Endothelial cell of umbilical vein (primary cell): Measurements from ENCODE around the gene SART1. TPM values are rescaled to one million over a fixed set of nuclear protein-coding genes. Genes with fewer than 3 reads are reported as not detected.
A peak's percentile ranks its signal among the peaks of the same experiment; 100 is the strongest.

Source experiments
- BruUV-seq: library from RNA; stranded (reverse); fragments of 400-500 nt; replicated peaks from 2 replicates; lab custom pipeline; 2021; lab: Mats Ljungman, UMichigan
- CTCF ChIA-PET: fragments of 300-600, 350-600 bp; sonication (Branson Sonifier 250); formaldehyde crosslinking; loops from one replicate; lab custom pipeline; 2021; ENCODE audit warnings: antibody characterized with exemption, inconsistent platforms; lab: Charles Lee
- POLR2A ChIA-PET: fragments of 300-600, 350-600 bp; sonication (Branson Sonifier 250); formaldehyde crosslinking; loops from one replicate; lab custom pipeline; 2021; ENCODE audit warnings: antibody characterized with exemption, inconsistent platforms; lab: Charles Lee
- DNase-seq: peaks from one replicate; pipeline ENCODE4 v3.0.0-alpha.2; 2011; ENCODE audit warnings: low read depth, low spot score
- FAIRE-seq: peaks from 2 replicates; lab custom pipeline; 2011; peaks lifted over from hg19 to GRCh38; lab: Jason Lieb, UNC
- H2AFZ ChIP-seq: 2 replicates; pipeline ENCODE4 v1.6.0; 2012; ENCODE audit warnings: low read depth, low read length, control low read depth, inconsistent platforms
- H3K27ac ChIP-seq: 2 replicates; pipeline ENCODE4 v1.5.1; 2011; ENCODE audit warnings: low read depth, mild to moderate bottlenecking, control low read depth, low read length, moderate library complexity; ENCODE audit not compliant: insufficient read depth
- H3K27me3 ChIP-seq, 2 experiments: 2 replicates each; pipeline versions ENCODE4 v1.6.0 to v1.6.1; 2011; ENCODE audit warnings: low read length in 2 of 2, mixed read lengths in 1 of 2; ENCODE audit not compliant: control insufficient read depth in 2 of 2, insufficient read depth in 2 of 2
- H3K36me3 ChIP-seq, 2 experiments: 2 replicates in 1 of 2; 3 replicates in 1 of 2; pipeline ENCODE4 v1.5.1; 2011; ENCODE audit warnings: low read length in 2 of 2, mild to moderate bottlenecking in 1 of 2, moderate library complexity in 1 of 2; ENCODE audit not compliant: control insufficient read depth in 2 of 2, insufficient read depth in 2 of 2; ENCODE audit errors: extremely low read depth in 1 of 2
- H3K4me1 ChIP-seq: 3 replicates; pipeline ENCODE4 v1.5.1; 2011; ENCODE audit warnings: mild to moderate bottlenecking, low read length; ENCODE audit not compliant: control insufficient read depth, insufficient read depth; ENCODE audit errors: extremely low read depth
- H3K4me2 ChIP-seq: 2 replicates; pipeline ENCODE4 v1.6.1; 2011; ENCODE audit warnings: low read length, control low read depth, mixed read lengths; ENCODE audit not compliant: insufficient read depth
- H3K4me3 ChIP-seq, 3 experiments: fragments of 200-600 bp in 1 of 3; sonication (generic), shearing (Covaris generic) in 1 of 3; replicated peaks in 1 of 3; 2 replicates each; pipeline ENCODE4 v1.5.1; 2011 to 2016; ENCODE audit warnings: control low read depth in 3 of 3, low read length in 3 of 3, mild to moderate bottlenecking in 2 of 3, inconsistent platforms in 1 of 3, low read depth in 1 of 3, moderate library complexity in 1 of 3; ENCODE audit not compliant: insufficient read depth in 1 of 3
- H3K79me2 ChIP-seq: 2 replicates; pipeline ENCODE4 v1.6.0; 2012; ENCODE audit warnings: low read length, inconsistent platforms; ENCODE audit not compliant: control insufficient read depth, insufficient read depth
- H3K9ac ChIP-seq: replicated peaks from 2 replicates; pipeline ENCODE3; 2011; ENCODE audit warnings: low read length, control low read depth; ENCODE audit not compliant: insufficient read depth; ENCODE audit errors: extremely low read depth
- H3K9me1 ChIP-seq: replicated peaks from 3 replicates; pipeline ENCODE4 v1.6.0; 2011; ENCODE audit warnings: mild to moderate bottlenecking, low read length; ENCODE audit not compliant: control insufficient read depth, insufficient read depth; ENCODE audit errors: extremely low read depth
- H3K9me3 ChIP-seq: replicated peaks from 2 replicates; pipeline ENCODE4 v1.5.1; 2012; ENCODE audit warnings: low read length, inconsistent platforms; ENCODE audit not compliant: control insufficient read depth, insufficient read depth
- H4K20me1 ChIP-seq: replicated peaks from 2 replicates; pipeline ENCODE3; 2011; ENCODE audit warnings: mild to moderate bottlenecking, low read length; ENCODE audit not compliant: control insufficient read depth, insufficient read depth; ENCODE audit errors: extremely low read depth
- CTCF ChIP-seq, 2 donors: IDR thresholded peaks; 1 replicate in 1 of 2; 2 replicates in 1 of 2; pipeline ENCODE4 v1.5.1; 2011; ENCODE audit warnings: low read length in 2 of 2, mild to moderate bottlenecking in 2 of 2, moderate library complexity in 2 of 2, control low read depth in 1 of 2, inconsistent platforms in 1 of 2, low read depth in 1 of 2; ENCODE audit not compliant: insufficient read depth in 1 of 2; ENCODE audit errors: extremely low read depth in 1 of 2
- EZH2 ChIP-seq: IDR thresholded peaks from 2 replicates; pipeline ENCODE4 v1.6.1; 2012; ENCODE audit warnings: borderline replicate concordance, low read depth, mild to moderate bottlenecking, moderate library complexity, low read length, inconsistent platforms; ENCODE audit not compliant: severe bottlenecking
- FOS ChIP-seq: IDR thresholded peaks from 2 replicates; pipeline ENCODE4 v1.6.1; 2011; ENCODE audit warnings: mild to moderate bottlenecking, low read length, moderate library complexity, borderline replicate concordance; ENCODE audit not compliant: insufficient read depth
- GATA2 ChIP-seq: IDR thresholded peaks from 2 replicates; pipeline ENCODE4 v1.7.0; 2011; ENCODE audit warnings: low read depth, mild to moderate bottlenecking, moderate library complexity, mixed read lengths, low read length; ENCODE audit not compliant: insufficient read length, insufficient read depth
- JUN ChIP-seq: IDR thresholded peaks from 2 replicates; pipeline ENCODE4 v1.6.1; 2011; ENCODE audit warnings: borderline replicate concordance, low read depth; ENCODE audit not compliant: insufficient read length, insufficient read depth
- MAX ChIP-seq: IDR thresholded peaks from 2 replicates; pipeline ENCODE4 v1.6.1; 2011; ENCODE audit not compliant: insufficient read depth, insufficient read length
- MYC ChIP-seq: IDR thresholded peaks from one replicate; pipeline ENCODE4 v1.6.1; 2011; ENCODE audit warnings: mild to moderate bottlenecking, low read depth, low read length
- POLR2A ChIP-seq: IDR thresholded peaks from 2 replicates; pipeline ENCODE4 v1.6.1; 2012; ENCODE audit warnings: low read depth, mild to moderate bottlenecking, control low read depth, low read length
- POLR2AphosphoS5 ChIP-seq: IDR thresholded peaks from 2 replicates; pipeline ENCODE4 v1.6.1; 2012; ENCODE audit warnings: low read depth, mild to moderate bottlenecking, control low read depth, low read length, moderate library complexity; ENCODE audit not compliant: insufficient read depth
- dilution Hi-C: fragments of 300-500 bp; cut with MboI; formaldehyde crosslinking; loops from one replicate; pipeline ENCODE4 v1.15.0; 2019; ENCODE audit warnings: low sequenced_read_pairs; ENCODE audit not compliant: extremely low pct_ligation_motif_present
- intact Hi-C: fragments of 100-400 bp; cut with micrococcal nuclease; formaldehyde crosslinking; loops from one replicate; pipeline ENCODE4 v1.10.0; 2022
- polyA plus RNA-seq, 4 experiments: library from polyadenylated mRNA; depleted of rRNA in 3 of 4; stranded (reverse) in 3 of 4; unstranded in 1 of 4; fragments of >200 nt; gene quantifications; 2 replicates each; pipeline versions ENCODE4 v1.2.1 to v1.2.3, GENCODE V29; 2011 to 2012; ENCODE audit warnings: missing spikeins in 1 of 4
- total RNA-seq: library from RNA; stranded (reverse); gene quantifications from 2 replicates; pipeline ENCODE4 v1.2.3, GENCODE V29; 2021

SART1 gene
- total and polyA plus RNA-seq, 2 donors (not counting 3 experiments of a cell fraction or from before 2014, with no cell fraction given), result 21.8 to 62.7 TPM

- Histone ChIP-seq H3K4me1 (peaks cover 20% of the 10 kb centered on the region), H3K27me3 (peaks cover 2% of the 10 kb centered on the region in 2 experiments), H2AFZ (peak overlapping the region; percentile 53), H3K9me1 (no peaks in the 10 kb centered on the region), H3K9ac (no peak overlapping the region), H3K4me2 (no peak overlapping the region), H3K27ac (no peak overlapping the region), H3K36me3 (no peaks in the 10 kb centered on the region), H3K4me3 (no peak overlapping the region), H3K79me2 (no peaks in the 10 kb centered on the region), H3K9me3 (no peaks in the 10 kb centered on the region), H4K20me1 (no peaks in the 10 kb centered on the region)
- CTCF ChIA-PET, result interaction anchor here (1.0 to 3.2 kb wide), 4 partner anchors 10 to 123 kb away, joined by 3 to 16 read pairs (median 6); partner anchors contain the start of gene FIBP
- dilution Hi-C loops (no loop called here), intact Hi-C loops (no loop called here)
- TF ChIP-seq POLR2AphosphoS5 (no peak), EZH2 (no peak), CTCF (IDR thresholded peaks at IDR 0.05; ENCODE audit: extremely low read depth in 1 of 2, insufficient read depth in 1 of 2, low read depth in 1 of 2, low read length in 2 of 2) (no peak), JUN (no peak), POLR2A (no peak), FOS (no peak), MYC (no peak), GATA2 (no peak), MAX (no peak)
- DNase-seq (no peak), FAIRE-seq (no peak)
- POLR2A ChIA-PET, result interaction anchor here (0.6 to 0.9 kb wide), 2 partner anchors 9 to 115 kb away, joined by 4 read pairs; no protein-coding TSS in a partner anchor
- no TSS peak for BruUV-seq
These were observed 49.8 kb downstream of the SART1 start for GRCh38 chr11:66011239-66011784.
